MG63 (cell line): ENCODE data around the gene SLC5A2. TPM values are rescaled to one million over a fixed set of nuclear protein-coding genes. Genes with fewer than 3 reads are reported as not detected.
A peak's percentile ranks its signal among the peaks of the same experiment; 100 is the strongest.

Experiments
- DNase-seq: peaks from one replicate; pipeline ENCODE4 v3.0.0-alpha.2; 2020
- H3K27me3 ChIP-seq: fragments of 250-450 bp; sonication (Bioruptor Pico); 2 replicates; pipeline ENCODE4 v1.5.1; 2020; ENCODE audit warnings: mild to moderate bottlenecking, moderate library complexity
- H3K36me3 ChIP-seq: fragments of 250-450 bp; sonication (Bioruptor Pico); 2 replicates; pipeline ENCODE4 v1.5.1; 2020; ENCODE audit warnings: mild to moderate bottlenecking, moderate library complexity
- H3K4me3 ChIP-seq: fragments of 250-450 bp; sonication (Bioruptor Pico); 2 replicates; pipeline ENCODE4 v1.5.1; 2020; ENCODE audit warnings: mild to moderate bottlenecking, moderate library complexity
- H3K9me3 ChIP-seq: fragments of 250-450 bp; sonication (Bioruptor Pico); 2 replicates; pipeline ENCODE4 v1.5.1; 2020; ENCODE audit warnings: mild to moderate bottlenecking, moderate library complexity
- total RNA-seq: library from RNA; depleted of rRNA; stranded (reverse); fragments of >200 nt; shearing (Covaris generic); gene quantifications from 2 replicates; pipeline ENCODE4 v1.2.3, GENCODE V29; 2014; ENCODE audit warnings: low replicate concordance

The SLC5A2 gene
- total RNA-seq, 1 experiment from 2014 or later: not detected

- no peaks in the 10 kb centered on the region for H3K27me3 ChIP-seq
- H3K36me3 ChIP-seq: peaks cover 38% of the 10 kb centered on the region
- no peaks in the 10 kb centered on the region for H3K9me3 ChIP-seq
- DNase-seq: peak; percentile 48
- H3K4me3 ChIP-seq: peak overlapping the region; percentile 91
These were observed 24.7 kb upstream of the SLC5A2 start for GRCh38 chr16:31458073-31458843.

DNA sequence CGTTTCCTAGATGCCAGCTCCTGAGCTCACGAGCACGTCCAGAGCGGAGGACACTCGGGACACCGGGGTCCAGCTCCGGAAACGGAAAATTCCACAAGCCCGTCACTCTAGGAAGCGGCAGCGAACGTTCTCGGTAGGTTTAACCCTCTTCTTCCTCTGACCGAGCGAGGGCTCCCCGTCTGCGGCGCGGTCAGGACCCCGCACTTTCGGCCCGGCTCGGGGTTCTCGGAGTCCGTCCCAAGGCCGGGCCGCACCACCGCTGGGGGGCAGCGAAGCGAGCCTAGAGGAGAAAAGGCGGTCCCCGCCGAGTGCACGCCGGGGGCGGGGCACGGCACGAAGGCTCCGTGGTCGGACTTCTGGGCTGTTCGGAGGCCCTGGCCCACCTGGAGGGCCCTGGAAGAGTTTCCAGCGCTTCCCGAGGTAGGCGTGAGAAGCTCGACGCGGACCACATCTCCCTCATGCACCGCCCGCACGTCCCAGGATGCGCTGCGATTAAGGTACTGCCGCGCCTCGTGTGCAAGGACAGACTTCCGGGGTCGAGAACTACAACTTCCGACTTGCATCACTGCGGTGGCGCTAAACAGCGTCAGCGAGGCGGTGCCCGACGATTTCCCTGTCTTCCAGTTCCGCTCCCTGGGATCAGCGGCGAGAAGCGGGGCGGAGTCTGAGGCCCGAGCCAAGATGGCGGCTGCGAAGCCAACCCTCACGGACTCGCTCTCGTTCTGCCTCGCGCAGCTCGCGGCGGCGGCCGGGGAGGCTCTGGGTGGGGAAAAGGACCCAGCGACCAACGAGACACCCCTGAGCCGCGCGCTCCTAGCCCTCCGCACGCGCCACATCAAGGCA lies 23.9 kb upstream of the SLC5A2 start, which contains the start of gene ARMC5:
Gene ARMC5 (plus strand): TSS at position 658 of the 843 bp plus-strand sequence. CDS start 24 bp downstream, at position 682.
- Histone ChIP-seq H3K9me3 (no peaks in the 10 kb centered on the region), H3K4me3 (peak within 1 kb of the TSS; percentile 91), H3K36me3 (peaks cover 43% of the 10 kb centered on the region), H3K27me3 (no peaks in the 10 kb centered on the region)
- peak; percentile 99 for DNase-seq

DNA sequence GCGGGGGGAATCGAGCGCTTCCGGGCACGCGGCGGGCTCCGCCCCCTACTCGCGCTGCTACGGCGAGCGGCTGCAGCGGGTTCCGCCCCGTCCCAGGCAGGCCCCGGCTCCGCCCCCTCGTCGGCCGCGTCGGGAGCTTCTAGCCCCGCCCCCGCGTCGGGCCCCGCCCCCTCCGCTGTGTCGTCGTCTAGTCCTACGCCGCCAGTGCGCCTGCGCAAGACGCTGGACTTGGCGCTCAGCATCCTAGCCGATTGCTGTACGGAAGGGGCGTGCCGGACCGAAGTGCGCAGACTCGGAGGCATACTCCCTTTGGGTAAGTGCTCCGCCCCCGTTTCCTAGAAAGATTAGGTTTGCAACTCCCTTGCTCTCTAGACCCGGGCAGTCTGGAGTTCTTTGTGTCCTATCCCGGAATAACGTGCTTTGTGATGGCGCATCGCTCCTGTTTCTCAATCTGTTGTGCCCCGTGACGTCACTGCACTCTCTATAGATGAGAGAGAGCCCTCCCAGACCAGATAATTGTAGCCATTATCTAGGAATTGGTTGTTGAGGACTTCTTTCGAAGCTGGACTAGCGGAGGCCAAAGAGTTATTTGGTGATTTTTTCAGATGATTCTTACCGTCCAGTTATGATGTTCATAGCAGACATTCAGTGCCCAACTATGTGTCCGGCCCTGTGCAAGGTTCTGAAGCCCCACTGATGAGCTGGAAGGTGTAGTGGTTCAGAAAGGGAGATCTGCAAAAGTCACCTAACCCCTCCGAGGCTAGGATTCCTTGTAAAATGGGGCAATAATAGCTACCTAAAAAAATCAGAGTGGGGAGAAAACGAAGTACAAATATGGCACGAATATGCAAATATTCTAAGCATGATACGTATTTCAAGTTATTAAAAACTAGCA lies 23.0 kb upstream of the SLC5A2 start:
- H3K4me3 ChIP-seq: peak overlapping the region; percentile 91
- H3K27me3 ChIP-seq: no peaks in the 10 kb centered on the region
- H3K36me3 ChIP-seq: peaks cover 42% of the 10 kb centered on the region
- no peaks in the 10 kb centered on the region for H3K9me3 ChIP-seq
- DNase-seq: peak; percentile 100

DNA sequence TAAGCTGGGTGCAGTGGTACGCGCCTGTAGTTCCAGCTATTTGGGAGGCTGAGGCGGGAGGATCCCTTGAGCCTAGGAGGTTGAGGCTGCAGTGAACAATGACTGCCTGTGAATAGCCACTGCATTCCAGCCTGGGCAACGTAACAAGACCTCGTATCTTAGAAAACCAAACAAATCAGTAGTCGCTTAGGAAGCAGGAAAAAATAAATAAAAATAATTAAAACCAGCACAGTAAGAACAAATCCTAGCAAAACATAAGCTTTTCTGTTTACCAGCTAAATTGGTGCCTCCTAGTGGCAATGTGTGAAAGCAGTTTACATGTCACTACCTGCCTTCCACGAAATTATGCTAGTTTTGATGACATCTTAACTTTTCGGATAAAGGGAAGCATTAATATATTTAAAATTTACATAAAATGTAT lies 22.3 kb upstream of the SLC5A2 start:
- Histone ChIP-seq H3K4me3 (peak overlapping the region; percentile 91), H3K36me3 (peaks cover 41% of the 10 kb centered on the region), H3K9me3 (no peaks in the 10 kb centered on the region), H3K27me3 (no peaks in the 10 kb centered on the region)
- DNase-seq: no peak

DNA sequence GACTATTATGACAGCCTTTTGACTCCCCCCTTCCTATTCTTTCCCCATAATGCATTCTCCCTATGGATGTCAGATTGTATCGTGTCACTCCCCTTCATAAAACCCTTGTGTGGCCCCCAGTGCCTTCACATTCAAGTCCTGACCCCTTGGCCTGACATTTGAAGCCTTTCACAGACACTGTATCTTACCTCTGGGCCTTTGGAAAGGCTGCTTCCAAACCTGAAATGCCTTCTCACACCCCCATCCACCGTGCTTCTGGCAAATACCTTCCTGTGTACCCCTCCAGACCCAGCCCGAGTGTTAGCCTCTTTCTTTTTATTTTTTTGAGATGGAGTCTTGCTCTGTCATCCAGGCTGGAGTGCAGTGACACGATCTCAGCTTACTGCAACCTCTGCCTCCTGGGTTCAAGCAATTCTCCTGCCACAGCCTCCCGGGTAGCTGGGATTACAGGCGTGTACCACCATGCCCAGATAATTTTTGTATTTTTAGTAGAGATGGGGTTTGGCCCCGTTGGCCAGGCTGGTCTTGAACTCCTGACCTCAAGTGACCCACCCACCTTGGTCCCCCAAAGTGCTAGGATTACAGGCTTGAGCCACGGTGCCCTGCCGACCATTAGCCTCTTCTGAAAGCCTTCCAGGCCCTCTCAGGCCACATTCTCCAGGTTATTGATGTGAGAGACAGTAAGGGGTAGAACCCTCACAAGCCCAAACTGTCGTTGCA lies 21.6 kb upstream of the SLC5A2 start:
- Histone ChIP-seq H3K9me3 (no peaks in the 10 kb centered on the region), H3K36me3 (peaks cover 38% of the 10 kb centered on the region), H3K27me3 (no peaks in the 10 kb centered on the region), H3K4me3 (no peak overlapping the region)
- DNase-seq: no peak

DNA sequence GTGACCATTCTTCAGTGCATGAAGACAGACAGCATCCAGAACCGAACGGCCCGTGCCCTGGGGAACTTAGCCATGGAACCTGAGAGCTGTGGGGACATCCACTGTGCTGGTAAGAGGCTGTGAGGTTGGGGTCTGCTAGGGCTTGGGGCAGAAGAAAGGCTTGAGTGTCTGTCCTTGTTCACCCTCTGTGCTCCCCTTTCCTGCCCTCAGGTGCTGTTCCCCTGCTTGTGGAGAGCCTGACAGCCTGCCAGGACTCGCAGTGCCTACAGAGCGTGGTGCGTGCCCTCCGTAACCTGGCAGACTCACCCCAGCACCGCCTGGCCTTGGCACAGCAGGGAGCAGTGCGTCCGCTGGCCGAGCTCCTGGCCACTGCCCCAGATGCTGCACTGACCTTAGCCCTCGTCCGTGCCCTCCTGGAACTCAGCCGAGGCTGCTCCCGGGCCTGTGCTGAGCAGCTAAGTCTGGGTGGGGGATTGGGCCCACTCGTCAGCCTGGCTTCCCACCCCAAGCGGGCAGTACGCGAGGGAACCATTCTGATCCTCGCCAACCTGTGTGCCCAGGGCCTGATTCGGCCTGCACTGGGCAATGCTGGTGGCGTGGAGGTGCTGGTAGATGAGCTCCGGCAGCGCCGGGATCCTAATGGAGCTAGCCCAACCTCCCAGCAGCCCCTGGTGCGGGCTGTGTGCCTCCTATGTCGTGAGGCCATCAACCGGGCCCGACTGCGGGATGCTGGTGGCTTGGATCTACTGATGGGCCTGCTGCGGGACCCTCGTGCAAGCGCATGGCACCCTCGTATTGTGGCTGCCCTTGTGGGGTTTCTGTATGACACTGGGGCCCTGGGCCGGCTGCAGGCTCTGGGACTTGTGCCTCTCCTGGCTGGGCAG lies 20.8 kb upstream of the SLC5A2 start:
- no peak overlapping the region for H3K4me3 ChIP-seq
- H3K27me3 ChIP-seq: no peaks in the 10 kb centered on the region
- no peak for DNase-seq
- no peaks in the 10 kb centered on the region for H3K9me3 ChIP-seq
- H3K36me3 ChIP-seq: peaks cover 35% of the 10 kb centered on the region

GRCh38 chr16:31464348-31464769 lies 18.6 kb upstream of the SLC5A2 start:
- H3K4me3 ChIP-seq: no peak overlapping the region
- no peak for DNase-seq
- H3K9me3 ChIP-seq: no peaks in the 10 kb centered on the region
- peaks cover 21% of the 10 kb centered on the region for H3K36me3 ChIP-seq
- H3K27me3 ChIP-seq: no peaks in the 10 kb centered on the region

- peaks cover 21% of the 10 kb centered on the region for H3K36me3 ChIP-seq
- H3K27me3 ChIP-seq: no peaks in the 10 kb centered on the region
- H3K4me3 ChIP-seq: no peak overlapping the region
- no peak for DNase-seq
- no peaks in the 10 kb centered on the region for H3K9me3 ChIP-seq
These were observed 18.1 kb upstream of the SLC5A2 start for GRCh38 chr16:31464781-31465260.

- Histone ChIP-seq H3K36me3 (peaks cover 21% of the 10 kb centered on the region), H3K9me3 (no peaks in the 10 kb centered on the region), H3K27me3 (no peaks in the 10 kb centered on the region), H3K4me3 (no peak overlapping the region)
- no peak for DNase-seq
These were observed 17.0 kb upstream of the SLC5A2 start for GRCh38 chr16:31465788-31466370.

- Histone ChIP-seq H3K27me3 (no peaks in the 10 kb centered on the region), H3K36me3 (peaks cover 21% of the 10 kb centered on the region), H3K9me3 (no peaks in the 10 kb centered on the region), H3K4me3 (no peak overlapping the region)
- DNase-seq: no peak
These were observed 16.5 kb upstream of the SLC5A2 start for GRCh38 chr16:31466381-31466841.

DNA sequence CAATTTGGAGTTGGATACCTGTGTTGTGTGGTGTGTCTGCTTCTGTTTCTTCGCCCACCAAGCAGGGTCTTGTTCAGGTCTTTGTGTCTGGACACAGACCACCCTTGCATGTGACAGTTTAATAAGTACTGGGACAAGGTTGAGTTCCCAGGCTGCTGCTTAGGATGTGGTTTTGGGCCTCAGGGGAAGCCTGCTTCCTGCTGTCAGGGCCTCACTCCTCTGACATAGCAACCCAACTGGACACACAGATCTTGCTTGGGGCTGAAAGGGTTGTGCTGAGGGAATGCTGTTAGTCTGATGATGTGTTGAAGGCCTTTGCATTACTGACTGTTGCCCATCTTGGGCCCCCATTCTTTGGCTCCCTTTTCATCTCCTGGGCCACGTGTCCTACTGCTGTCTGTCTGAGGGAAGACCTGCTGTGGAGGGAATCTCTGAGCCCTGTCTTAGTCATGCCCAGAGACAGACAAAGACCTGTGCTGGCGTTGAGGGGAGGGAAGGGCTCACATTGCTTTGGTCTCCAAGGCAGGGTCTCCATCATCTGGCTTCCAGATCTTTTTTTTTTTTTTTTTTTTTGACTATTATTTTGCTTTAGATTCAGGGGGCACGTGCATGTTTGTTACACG lies 15.7 kb upstream of the SLC5A2 start:
- Histone ChIP-seq H3K9me3 (no peaks in the 10 kb centered on the region), H3K36me3 (peaks cover 23% of the 10 kb centered on the region), H3K27me3 (no peaks in the 10 kb centered on the region), H3K4me3 (no peak overlapping the region)
- DNase-seq: no peak

DNA sequence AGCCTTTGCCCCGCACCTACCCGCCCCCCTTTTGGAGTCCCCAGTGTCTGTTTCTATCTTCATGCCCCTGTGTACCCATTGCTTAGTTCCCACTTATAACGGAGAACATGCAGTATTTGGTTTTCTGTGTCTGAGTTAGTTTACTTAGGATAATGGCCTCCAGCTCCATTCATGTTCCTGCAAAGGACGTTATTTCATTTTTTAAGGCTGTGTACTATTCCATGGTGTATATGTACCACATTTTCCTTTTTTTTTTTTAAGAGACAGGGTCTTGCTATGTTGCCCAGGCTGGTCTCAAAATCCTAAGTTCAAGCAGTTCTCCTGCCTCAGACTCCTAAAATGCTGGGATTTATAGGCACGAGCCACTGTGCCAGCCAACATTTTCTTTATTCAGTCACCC lies 15.1 kb upstream of the SLC5A2 start:
- no peaks in the 10 kb centered on the region for H3K27me3 ChIP-seq
- DNase-seq: no peak
- no peaks in the 10 kb centered on the region for H3K9me3 ChIP-seq
- peaks cover 29% of the 10 kb centered on the region for H3K36me3 ChIP-seq
- no peak overlapping the region for H3K4me3 ChIP-seq

- no peaks in the 10 kb centered on the region for H3K9me3 ChIP-seq
- no peaks in the 10 kb centered on the region for H3K27me3 ChIP-seq
- DNase-seq: no peak
- no peak overlapping the region for H3K4me3 ChIP-seq
- peaks cover 43% of the 10 kb centered on the region for H3K36me3 ChIP-seq
These were observed 12.3 kb upstream of the SLC5A2 start for GRCh38 chr16:31470615-31471014.

- H3K4me3 ChIP-seq: peak overlapping the region; percentile 71
- H3K27me3 ChIP-seq: no peaks in the 10 kb centered on the region
- H3K36me3 ChIP-seq: peaks cover 45% of the 10 kb centered on the region
- no peaks in the 10 kb centered on the region for H3K9me3 ChIP-seq
- DNase-seq: no peak
These were observed 11.6 kb upstream of the SLC5A2 start for GRCh38 chr16:31471241-31471874.
